Activated T-cell treated with anti-CD3 and anti-CD28 coated beads, Interleukin-2, amount 50 U/mL, for 72 hours (primary cell): ENCODE results near the gene SH3BP2. TPM values are rescaled to one million over a fixed set of nuclear protein-coding genes. Genes with fewer than 3 reads are reported as not detected.
"Not testable (repeated sequence)": the region's sequence is repeated elsewhere in the genome, so short reads cannot be mapped to it uniquely, and the experiment has no call there.

Source experiments
- ATAC-seq, 2 donors: fragments of 150-1000 bp; cut with Tn5 transposase; replicated peaks in 1 of 2; 2 replicates each; pipeline ENCODE4 v1.10.0; 2021; ENCODE audit warnings: moderate library complexity in 2 of 2, mild to moderate bottlenecking in 1 of 2
- DNase-seq, 2 donors: peaks; one replicate each; pipeline ENCODE4 v3.0.0; 2021 to 2022; ENCODE audit warnings: mixed read lengths in 1 of 2
- H3K27ac Mint-ChIP-seq: one replicate; pipeline ENCODE4 v1.8.0; 2022; ENCODE audit warnings: mild to moderate bottlenecking, moderate library complexity, mixed read lengths
- H3K27me3 Mint-ChIP-seq: one replicate; pipeline ENCODE4 v1.8.0; 2022; ENCODE audit warnings: low read depth, mixed read lengths
- H3K36me3 Mint-ChIP-seq, 2 donors: one replicate each; pipeline ENCODE4 v1.8.0; 2022; ENCODE audit warnings: mixed read lengths in 2 of 2, mild to moderate bottlenecking in 1 of 2; ENCODE audit not compliant: insufficient read depth in 2 of 2
- H3K4me1 Mint-ChIP-seq: one replicate; pipeline ENCODE4 v1.8.0; 2022; ENCODE audit warnings: low read depth, mixed read lengths
- H3K4me3 Mint-ChIP-seq, 2 donors: one replicate each; pipeline ENCODE4 v1.8.0; 2022; ENCODE audit warnings: mild to moderate bottlenecking in 2 of 2, mixed read lengths in 2 of 2, moderate library complexity in 2 of 2
- H3K9me3 Mint-ChIP-seq, 2 donors: one replicate each; pipeline ENCODE4 v1.8.0; 2022; ENCODE audit warnings: mixed read lengths in 2 of 2
- total RNA-seq, 2 donors: library from RNA; stranded (reverse); gene quantifications; one replicate each; pipeline ENCODE4 v1.2.3, GENCODE V29; 2022

SH3BP2 gene
- total RNA-seq, 2 donors from 2014 or later = 60.7 to 65.6 TPM

- H3K27ac Mint-ChIP-seq = no peak overlapping the region
- no peaks in the 10 kb centered on the region for H3K27me3 Mint-ChIP-seq
- DNase-seq (no peak), ATAC-seq (no peak)
- peaks cover 11% of the 10 kb centered on the region for H3K4me1 Mint-ChIP-seq
- peaks cover 9 to 17% of the 10 kb centered on the region in 2 donors for H3K36me3 Mint-ChIP-seq
- peaks cover 4 to 8% of the 10 kb centered on the region in 2 donors for H3K9me3 Mint-ChIP-seq
- H3K4me3 Mint-ChIP-seq = no peak overlapping the region
These were observed 24.0 kb upstream of the SH3BP2 start for GRCh38 chr4:2768921-2769336.

GRCh38 chr4:2771264-2771663 lies 21.6 kb upstream of the SH3BP2 start:
- no peak overlapping the region for H3K27ac Mint-ChIP-seq
- H3K36me3 Mint-ChIP-seq = peaks cover 9 to 17% of the 10 kb centered on the region in 2 donors
- no peak overlapping the region for H3K4me3 Mint-ChIP-seq
- peaks cover 11% of the 10 kb centered on the region for H3K4me1 Mint-ChIP-seq
- no peaks in the 10 kb centered on the region for H3K27me3 Mint-ChIP-seq
- peaks cover 4 to 8% of the 10 kb centered on the region in 2 donors for H3K9me3 Mint-ChIP-seq
- no peak for ATAC-seq
- no peak for DNase-seq

GRCh38 chr4:2780643-2781042 lies 12.2 kb upstream of the SH3BP2 start:
- H3K36me3 Mint-ChIP-seq, H3K4me3 Mint-ChIP-seq, DNase-seq, ATAC-seq, H3K27me3 Mint-ChIP-seq, H3K27ac Mint-ChIP-seq: not testable (repeated sequence)
- Mint-ChIP-seq H3K4me1 (peaks cover 18% of the 10 kb centered on the region), H3K9me3 (peaks cover 2 to 15% of the 10 kb centered on the region in 2 donors)

GRCh38 chr4:2781911-2782310 lies 11.0 kb upstream of the SH3BP2 start:
- H3K4me1 Mint-ChIP-seq = peaks cover 30% of the 10 kb centered on the region
- no peaks in the 10 kb centered on the region for H3K27me3 Mint-ChIP-seq
- ATAC-seq (no peak), DNase-seq (no peak)
- H3K9me3 Mint-ChIP-seq = peaks cover 2 to 15% of the 10 kb centered on the region in 2 donors
- peaks cover 9 to 10% of the 10 kb centered on the region in 2 donors for H3K36me3 Mint-ChIP-seq
- no peak overlapping the region for H3K27ac Mint-ChIP-seq
- no peak overlapping the region for H3K4me3 Mint-ChIP-seq

GRCh38 chr4:2783790-2784189 lies 9.1 kb upstream of the SH3BP2 start:
- peaks cover 49% of the 10 kb centered on the region for H3K4me1 Mint-ChIP-seq
- ATAC-seq (no peak), DNase-seq (no peak)
- no peaks in the 10 kb centered on the region for H3K27me3 Mint-ChIP-seq
- H3K4me3 Mint-ChIP-seq = no peak overlapping the region
- H3K27ac Mint-ChIP-seq = peak overlapping the region; percentile 52
- H3K9me3 Mint-ChIP-seq = peaks cover 2 to 15% of the 10 kb centered on the region in 2 donors
- peaks cover 9 to 10% of the 10 kb centered on the region in 2 donors for H3K36me3 Mint-ChIP-seq

GRCh38 chr4:2785613-2786012 lies 7.3 kb upstream of the SH3BP2 start:
- peak; percentile 47 to 56 for DNase-seq
- H3K36me3 Mint-ChIP-seq = peaks cover 9 to 10% of the 10 kb centered on the region in 2 donors
- H3K9me3 Mint-ChIP-seq = peaks cover 2 to 15% of the 10 kb centered on the region in 2 donors
- H3K27ac Mint-ChIP-seq = peak overlapping the region; percentile 93
- peaks cover 57% of the 10 kb centered on the region for H3K4me1 Mint-ChIP-seq
- H3K4me3 Mint-ChIP-seq = peak overlapping the region; percentile 68 to 71
- peak; percentile 53 to 70 for ATAC-seq
- H3K27me3 Mint-ChIP-seq = no peaks in the 10 kb centered on the region

GRCh38 chr4:2786152-2786671 lies 6.7 kb upstream of the SH3BP2 start:
- peak overlapping the region; percentile 93 for H3K27ac Mint-ChIP-seq

GRCh38 chr4:2786794-2787229 lies 6.1 kb upstream of the SH3BP2 start:
- DNase-seq (peak in 1 of 2 donors; percentile 26), ATAC-seq (peak in 1 of 2 donors; percentile 1)
- Mint-ChIP-seq H3K4me1 (peaks cover 57% of the 10 kb centered on the region), H3K4me3 (peak overlapping the region; percentile 68 to 71), H3K9me3 (peaks cover 2 to 15% of the 10 kb centered on the region in 2 donors), H3K27me3 (no peaks in the 10 kb centered on the region), H3K27ac (peak overlapping the region; percentile 93), H3K36me3 (peaks cover 4 to 5% of the 10 kb centered on the region in 2 donors)

More at GRCh38 chr4:2786152-2786671, 6.7 kb upstream of the SH3BP2 start:
- H3K9me3 Mint-ChIP-seq = peaks cover 2 to 15% of the 10 kb centered on the region in 2 donors
- peaks cover 57% of the 10 kb centered on the region for H3K4me1 Mint-ChIP-seq
- peaks cover 7 to 8% of the 10 kb centered on the region in 2 donors for H3K36me3 Mint-ChIP-seq
- DNase-seq = peak; percentile 80 to 82
- peak; percentile 80 to 82 for ATAC-seq
- peak overlapping the region; percentile 68 to 71 for H3K4me3 Mint-ChIP-seq
- no peaks in the 10 kb centered on the region for H3K27me3 Mint-ChIP-seq

GRCh38 chr4:2787230-2788100 lies 5.4 kb upstream of the SH3BP2 start:
- peak overlapping the region; percentile 91 for H3K27ac Mint-ChIP-seq
- peaks cover 4 to 5% of the 10 kb centered on the region in 2 donors for H3K36me3 Mint-ChIP-seq
- DNase-seq = peak; percentile 57 to 59
- peak; percentile 35 to 40 for ATAC-seq
- H3K4me3 Mint-ChIP-seq = peak overlapping the region; percentile 59 to 71
- no peaks in the 10 kb centered on the region for H3K27me3 Mint-ChIP-seq
- peaks cover 57% of the 10 kb centered on the region for H3K4me1 Mint-ChIP-seq
- H3K9me3 Mint-ChIP-seq = peaks cover 2 to 12% of the 10 kb centered on the region in 2 donors

- peaks cover 4 to 5% of the 10 kb centered on the region in 2 donors for H3K36me3 Mint-ChIP-seq
- no peak for DNase-seq
- no peak overlapping the region for H3K27ac Mint-ChIP-seq
- peaks cover 57% of the 10 kb centered on the region for H3K4me1 Mint-ChIP-seq
- peaks cover 2 to 7% of the 10 kb centered on the region in 2 donors for H3K9me3 Mint-ChIP-seq
- H3K4me3 Mint-ChIP-seq = no peak overlapping the region
- no peaks in the 10 kb centered on the region for H3K27me3 Mint-ChIP-seq
- no peak for ATAC-seq
These were observed 4.8 kb upstream of the SH3BP2 start for GRCh38 chr4:2788101-2788500.

- Mint-ChIP-seq H3K9me3 (peaks cover 2 to 6% of the 10 kb centered on the region in 2 donors), H3K27ac (no peak overlapping the region), H3K4me3 (no peak overlapping the region), H3K36me3 (peaks cover 2% of the 10 kb centered on the region in 2 donors), H3K4me1 (peaks cover 57% of the 10 kb centered on the region), H3K27me3 (no peaks in the 10 kb centered on the region)
- ATAC-seq = no peak
- DNase-seq = no peak
These were observed 4.3 kb upstream of the SH3BP2 start for GRCh38 chr4:2788532-2789103.

GRCh38 chr4:2789351-2789750 lies 3.5 kb upstream of the SH3BP2 start:
- Mint-ChIP-seq H3K27ac (no peak overlapping the region), H3K4me3 (no peak overlapping the region), H3K4me1 (peaks cover 56% of the 10 kb centered on the region), H3K27me3 (no peaks in the 10 kb centered on the region), H3K36me3 (no peaks in the 10 kb centered on the region), H3K9me3 (no peaks in the 10 kb centered on the region)
- DNase-seq = no peak
- ATAC-seq = no peak
